VCaP (cell line): ENCODE measurements around the gene SMKR1.

Source experiments
- H3K27ac ChIP-seq: fragments of 450-650 bp; 2 replicates; pipeline ENCODE4 v1.5.1; 2017
- CTCF ChIP-seq: fragments of 450-650 bp; conservative IDR thresholded peaks from 2 replicates; pipeline ENCODE4 v1.5.1; 2017; ENCODE audit warnings: mild to moderate bottlenecking, moderate library complexity

Gene SMKR1

GRCh38 chr7:129501760-129502707 lies at the start of gene SMKR1:
Gene SMKR1, plus strand, starts transcription at chr7:129502531. Its CDS starts 294 bp downstream, at chr7:129502825.
- peak; percentile 22; the same call in 1 of the 2 replicates for TF ChIP-seq CTCF
- H3K27ac ChIP-seq, result peak within 1 kb of the TSS; percentile 76

GRCh38 chr7:129452589-129453231 lies 49.6 kb upstream of the SMKR1 start:
- no peak for TF ChIP-seq CTCF
- H3K27ac ChIP-seq, result no peak overlapping the region

GRCh38 chr7:129453510-129454248 lies 48.7 kb upstream of the SMKR1 start:
- no peak overlapping the region for H3K27ac ChIP-seq
- no peak for TF ChIP-seq CTCF

- no peak for TF ChIP-seq CTCF
- no peak overlapping the region for H3K27ac ChIP-seq
Measured at GRCh38 chr7:129454249-129454551, 48.1 kb upstream of the SMKR1 start.

GRCh38 chr7:129456421-129456820 lies 45.9 kb upstream of the SMKR1 start:
- no peak overlapping the region for H3K27ac ChIP-seq
- TF ChIP-seq CTCF, result no peak

- no peak for TF ChIP-seq CTCF
- H3K27ac ChIP-seq, result no peak overlapping the region
Measured at GRCh38 chr7:129457101-129457500, 45.2 kb upstream of the SMKR1 start.

GRCh38 chr7:129458171-129458570 lies 44.2 kb upstream of the SMKR1 start:
- no peak for TF ChIP-seq CTCF
- no peak overlapping the region for H3K27ac ChIP-seq
